Measurements from ENCODE around the gene CCDC177.

DNA sequence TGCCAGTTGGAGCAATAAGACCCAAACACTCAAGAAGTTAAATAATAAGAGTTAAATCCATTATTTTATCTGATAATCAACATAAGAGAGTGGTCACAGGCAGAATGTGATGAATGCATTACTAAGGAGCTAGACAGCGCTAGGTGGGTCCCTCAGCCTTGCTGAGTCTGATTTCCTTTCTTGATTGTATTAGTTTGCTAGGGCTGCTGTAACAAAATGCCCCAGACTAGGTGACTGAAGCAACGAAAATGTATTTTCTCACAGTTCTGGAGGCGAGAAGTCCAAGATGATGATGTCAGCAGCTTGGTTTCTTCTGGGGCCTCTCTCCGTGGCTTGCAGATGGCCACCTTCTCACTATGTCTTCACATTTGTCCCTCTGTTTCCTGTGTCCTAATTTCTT is 8.2 kb upstream of the CCDC177 start:
- no peak for TF ChIP-seq SP1 (CRISPR knock-in tag; conservative IDR thresholded peaks at IDR 0.05)
- TF ChIP-seq, protein P1, sequence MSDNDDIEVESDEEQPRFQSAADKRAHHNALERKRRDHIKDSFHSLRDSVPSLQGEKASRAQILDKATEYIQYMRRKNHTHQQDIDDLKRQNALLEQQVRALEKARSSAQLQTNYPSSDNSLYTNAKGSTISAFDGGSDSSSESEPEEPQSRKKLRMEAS (CRISPR knock-in tag; IDR thresholded peaks at IDR 0.05): no peak
- TF ChIP-seq, protein P2, sequence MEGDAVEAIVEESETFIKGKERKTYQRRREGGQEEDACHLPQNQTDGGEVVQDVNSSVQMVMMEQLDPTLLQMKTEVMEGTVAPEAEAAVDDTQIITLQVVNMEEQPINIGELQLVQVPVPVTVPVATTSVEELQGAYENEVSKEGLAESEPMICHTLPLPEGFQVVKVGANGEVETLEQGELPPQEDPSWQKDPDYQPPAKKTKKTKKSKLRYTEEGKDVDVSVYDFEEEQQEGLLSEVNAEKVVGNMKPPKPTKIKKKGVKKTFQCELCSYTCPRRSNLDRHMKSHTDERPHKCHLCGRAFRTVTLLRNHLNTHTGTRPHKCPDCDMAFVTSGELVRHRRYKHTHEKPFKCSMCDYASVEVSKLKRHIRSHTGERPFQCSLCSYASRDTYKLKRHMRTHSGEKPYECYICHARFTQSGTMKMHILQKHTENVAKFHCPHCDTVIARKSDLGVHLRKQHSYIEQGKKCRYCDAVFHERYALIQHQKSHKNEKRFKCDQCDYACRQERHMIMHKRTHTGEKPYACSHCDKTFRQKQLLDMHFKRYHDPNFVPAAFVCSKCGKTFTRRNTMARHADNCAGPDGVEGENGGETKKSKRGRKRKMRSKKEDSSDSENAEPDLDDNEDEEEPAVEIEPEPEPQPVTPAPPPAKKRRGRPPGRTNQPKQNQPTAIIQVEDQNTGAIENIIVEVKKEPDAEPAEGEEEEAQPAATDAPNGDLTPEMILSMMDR (IDR thresholded peaks at IDR 0.05): no peak
- TF ChIP-seq, protein P3, sequence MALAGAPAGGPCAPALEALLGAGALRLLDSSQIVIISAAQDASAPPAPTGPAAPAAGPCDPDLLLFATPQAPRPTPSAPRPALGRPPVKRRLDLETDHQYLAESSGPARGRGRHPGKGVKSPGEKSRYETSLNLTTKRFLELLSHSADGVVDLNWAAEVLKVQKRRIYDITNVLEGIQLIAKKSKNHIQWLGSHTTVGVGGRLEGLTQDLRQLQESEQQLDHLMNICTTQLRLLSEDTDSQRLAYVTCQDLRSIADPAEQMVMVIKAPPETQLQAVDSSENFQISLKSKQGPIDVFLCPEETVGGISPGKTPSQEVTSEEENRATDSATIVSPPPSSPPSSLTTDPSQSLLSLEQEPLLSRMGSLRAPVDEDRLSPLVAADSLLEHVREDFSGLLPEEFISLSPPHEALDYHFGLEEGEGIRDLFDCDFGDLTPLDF (CRISPR knock-in tag; IDR thresholded peaks at IDR 0.05): no peak
- TF ChIP-seq, protein P4, sequence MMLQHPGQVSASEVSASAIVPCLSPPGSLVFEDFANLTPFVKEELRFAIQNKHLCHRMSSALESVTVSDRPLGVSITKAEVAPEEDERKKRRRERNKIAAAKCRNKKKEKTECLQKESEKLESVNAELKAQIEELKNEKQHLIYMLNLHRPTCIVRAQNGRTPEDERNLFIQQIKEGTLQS (CRISPR knock-in tag; conservative IDR thresholded peaks at IDR 0.05): no peak
